ENCODE results near the gene TRAPPC2L. TPM values are rescaled to one million over a fixed set of nuclear protein-coding genes. Genes with fewer than 3 reads are reported as not detected.

TRAPPC2L gene
- total RNA-seq, 1 donor from 2014 or later = 59.1 TPM

DNA sequence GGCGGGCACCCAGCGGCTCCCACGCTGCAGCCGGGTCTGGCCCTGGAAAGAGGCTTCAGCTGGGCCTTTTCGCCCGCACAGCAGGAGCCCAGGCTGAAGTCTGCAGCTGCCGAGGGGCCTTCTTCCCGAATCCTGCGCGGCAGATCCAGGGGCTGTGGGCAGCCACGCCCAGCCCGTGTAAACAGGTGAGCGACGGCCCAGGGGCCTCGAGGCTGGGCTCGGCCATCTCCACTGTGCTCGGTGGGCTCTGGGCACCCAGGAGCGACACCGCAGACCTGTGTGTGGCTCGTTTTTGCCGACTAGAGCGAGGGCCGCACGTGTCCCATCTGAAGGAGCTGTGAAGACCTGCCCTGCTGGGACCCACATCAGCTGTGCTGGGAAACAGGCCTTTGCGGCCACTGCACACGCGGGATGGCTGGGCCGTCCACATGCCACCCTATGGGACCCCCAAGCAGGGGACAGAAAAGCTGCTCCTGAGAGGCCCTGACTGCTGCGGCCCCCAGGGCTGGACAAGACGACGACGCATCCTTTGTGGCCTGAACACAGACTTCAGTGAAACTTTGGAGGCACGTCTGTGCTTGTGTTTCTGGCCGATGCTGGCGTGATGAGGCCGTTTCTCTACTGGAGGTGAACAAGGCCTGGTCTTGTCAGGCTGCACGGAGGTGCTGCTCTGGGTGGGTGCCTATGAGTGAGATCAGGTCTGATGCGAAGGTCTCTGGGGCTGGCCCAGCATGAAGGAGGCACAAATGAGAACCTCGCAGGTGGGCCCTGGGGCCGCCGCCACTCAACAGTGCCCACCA lies 40.0 kb upstream of the TRAPPC2L start:
- Mint-ChIP-seq H3K4me1 (ENCODE audit: low read depth, unreplicated experiment) (peaks cover 2% of the 10 kb centered on the region), H3K36me3 (ENCODE audit: low read depth, unreplicated experiment) (peaks cover 1% of the 10 kb centered on the region), H3K27ac (ENCODE audit: unreplicated experiment) (no peak overlapping the region), H3K4me3 (ENCODE audit: unreplicated experiment) (no peak overlapping the region), H3K9me3 (ENCODE audit: unreplicated experiment) (no peaks in the 10 kb centered on the region), H3K27me3 (ENCODE audit: low read depth, unreplicated experiment) (no peaks in the 10 kb centered on the region)
- no peak overlapping the region for H3K9ac ChIP-seq (ENCODE audit: low read length)
- no peaks in the 10 kb centered on the region for H3K79me2 ChIP-seq (ENCODE audit: insufficient read depth, low read length)
- H4K20me1 ChIP-seq (ENCODE audit: insufficient read depth, low read length) = no peaks in the 10 kb centered on the region
- H3K9me3 ChIP-seq (ENCODE audit: insufficient read depth, low read depth, low read length) = no peaks in the 10 kb centered on the region
- no peak for FAIRE-seq
- H3K4me3 ChIP-seq (ENCODE audit: insufficient read depth, low read depth, low read length) = no peak overlapping the region
- peaks cover 4% of the 10 kb centered on the region for H3K4me1 ChIP-seq (ENCODE audit: insufficient read depth, low read length)
- no peaks in the 10 kb centered on the region for H3K36me3 ChIP-seq (ENCODE audit: insufficient read depth, low read length)
- no peak overlapping the region for H2AFZ ChIP-seq (ENCODE audit: low read depth, low read length)
- H3K27ac ChIP-seq (ENCODE audit: low read depth, low read length) = no peak overlapping the region
- H3K4me2 ChIP-seq (ENCODE audit: low read length) = no peak overlapping the region
- no peak for DNase-seq (ENCODE audit: low read depth)
- TF ChIP-seq EZH2 (IDR thresholded peaks at IDR 0.05; ENCODE audit: insufficient read depth, low read length) (no peak), CTCF (IDR thresholded peaks at IDR 0.05; ENCODE audit: insufficient read depth, low read depth, low read length) (no peak)
- no peaks in the 10 kb centered on the region for H3K27me3 ChIP-seq (ENCODE audit: insufficient read depth, low read length)

DNA sequence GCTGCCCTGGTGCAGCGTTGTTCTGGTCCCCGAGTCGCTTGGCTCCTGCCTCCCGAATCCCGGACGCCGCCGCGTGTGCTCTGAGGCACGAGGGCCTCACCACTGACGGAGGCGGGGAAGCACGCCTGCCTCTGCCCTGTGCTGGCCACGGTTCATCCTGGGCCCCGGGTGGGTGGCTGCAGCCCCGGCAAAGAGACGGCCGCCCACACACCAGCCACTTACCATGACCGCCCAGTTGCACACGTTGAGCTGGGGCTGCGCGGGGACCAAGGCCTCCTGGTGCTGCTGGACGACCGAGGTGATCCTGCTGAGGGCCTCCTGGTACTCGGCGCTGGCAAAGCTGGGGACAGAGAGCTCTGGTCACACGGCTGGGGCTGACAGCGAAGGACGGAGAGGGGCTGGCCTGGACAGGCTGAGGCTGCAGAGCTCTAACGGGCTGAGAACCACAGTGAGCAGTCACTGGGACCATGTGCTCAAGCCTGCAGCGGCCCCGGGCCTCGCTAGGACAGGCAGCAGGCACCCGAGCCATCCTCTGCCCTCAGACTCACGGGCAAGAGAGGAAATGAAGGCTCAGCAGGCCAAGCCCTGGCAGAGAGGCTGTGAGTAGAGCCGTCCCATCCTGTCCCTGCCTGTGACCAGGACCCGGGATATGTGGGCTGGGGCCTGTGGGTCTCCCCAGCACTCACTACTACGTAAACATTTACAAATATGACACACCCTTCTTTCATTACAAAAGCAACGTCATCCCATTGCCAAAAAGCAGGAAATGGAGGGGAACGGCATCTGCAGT lies 38.9 kb upstream of the TRAPPC2L start:
- Histone ChIP-seq H4K20me1 (ENCODE audit: insufficient read depth, low read length) (no peaks in the 10 kb centered on the region), H3K4me1 (ENCODE audit: insufficient read depth, low read length) (no peaks in the 10 kb centered on the region), H3K4me2 (ENCODE audit: low read length) (no peak overlapping the region), H3K4me3 (ENCODE audit: insufficient read depth, low read depth, low read length) (no peak overlapping the region), H3K27ac (ENCODE audit: low read depth, low read length) (no peak overlapping the region), H3K9ac (ENCODE audit: low read length) (no peak overlapping the region), H3K27me3 (ENCODE audit: insufficient read depth, low read length) (no peaks in the 10 kb centered on the region), H3K36me3 (ENCODE audit: insufficient read depth, low read length) (no peaks in the 10 kb centered on the region), H2AFZ (ENCODE audit: low read depth, low read length) (no peak overlapping the region), H3K79me2 (ENCODE audit: insufficient read depth, low read length) (no peaks in the 10 kb centered on the region), H3K9me3 (ENCODE audit: insufficient read depth, low read depth, low read length) (no peaks in the 10 kb centered on the region)
- no peak for FAIRE-seq
- no peaks in the 10 kb centered on the region for H3K9me3 Mint-ChIP-seq (ENCODE audit: unreplicated experiment)
- no peaks in the 10 kb centered on the region for H3K4me1 Mint-ChIP-seq (ENCODE audit: low read depth, unreplicated experiment)
- TF ChIP-seq EZH2 (IDR thresholded peaks at IDR 0.05; ENCODE audit: insufficient read depth, low read length) = no peak
- H3K27ac Mint-ChIP-seq (ENCODE audit: unreplicated experiment) = no peak overlapping the region
- no peaks in the 10 kb centered on the region for H3K27me3 Mint-ChIP-seq (ENCODE audit: low read depth, unreplicated experiment)
- H3K4me3 Mint-ChIP-seq (ENCODE audit: unreplicated experiment) = no peak overlapping the region
- no peak for DNase-seq (ENCODE audit: low read depth)
- peaks cover 5% of the 10 kb centered on the region for H3K36me3 Mint-ChIP-seq (ENCODE audit: low read depth, unreplicated experiment)

- Histone ChIP-seq H3K4me1 (ENCODE audit: insufficient read depth, low read length) (no peaks in the 10 kb centered on the region), H4K20me1 (ENCODE audit: insufficient read depth, low read length) (no peaks in the 10 kb centered on the region), H3K9me3 (ENCODE audit: insufficient read depth, low read depth, low read length) (no peaks in the 10 kb centered on the region), H3K4me2 (ENCODE audit: low read length) (no peak overlapping the region), H3K36me3 (ENCODE audit: insufficient read depth, low read length) (no peaks in the 10 kb centered on the region), H3K79me2 (ENCODE audit: insufficient read depth, low read length) (no peaks in the 10 kb centered on the region), H3K27ac (ENCODE audit: low read depth, low read length) (no peak overlapping the region), H3K9ac (ENCODE audit: low read length) (no peak overlapping the region), H2AFZ (ENCODE audit: low read depth, low read length) (no peak overlapping the region), H3K27me3 (ENCODE audit: insufficient read depth, low read length) (no peaks in the 10 kb centered on the region), H3K4me3 (ENCODE audit: insufficient read depth, low read depth, low read length) (no peak overlapping the region)
- FAIRE-seq = no peak
- H3K4me1 Mint-ChIP-seq (ENCODE audit: low read depth, unreplicated experiment) = no peaks in the 10 kb centered on the region
- TF ChIP-seq CTCF (IDR thresholded peaks at IDR 0.05; ENCODE audit: insufficient read depth, low read depth, low read length) = no peak
- no peak for TF ChIP-seq EZH2 (IDR thresholded peaks at IDR 0.05; ENCODE audit: insufficient read depth, low read length)
- H3K27me3 Mint-ChIP-seq (ENCODE audit: low read depth, unreplicated experiment) = no peaks in the 10 kb centered on the region
- DNase-seq (ENCODE audit: low read depth) = no peak
- H3K4me3 Mint-ChIP-seq (ENCODE audit: unreplicated experiment) = no peak overlapping the region
- peaks cover 6% of the 10 kb centered on the region for H3K36me3 Mint-ChIP-seq (ENCODE audit: low read depth, unreplicated experiment)
- H3K9me3 Mint-ChIP-seq (ENCODE audit: unreplicated experiment) = no peaks in the 10 kb centered on the region
- no peak overlapping the region for H3K27ac Mint-ChIP-seq (ENCODE audit: unreplicated experiment)
Observed at GRCh38 chr16:88818575-88818874, 38.4 kb upstream of the TRAPPC2L start.
